Measurements from ENCODE around the gene MOCS3.
A peak's percentile ranks its signal among the peaks of the same experiment; 100 is the strongest.
"Not testable (repeated sequence)": the region's sequence is repeated elsewhere in the genome, so short reads cannot be mapped to it uniquely, and the experiment has no call there.

The MOCS3 gene

DNA sequence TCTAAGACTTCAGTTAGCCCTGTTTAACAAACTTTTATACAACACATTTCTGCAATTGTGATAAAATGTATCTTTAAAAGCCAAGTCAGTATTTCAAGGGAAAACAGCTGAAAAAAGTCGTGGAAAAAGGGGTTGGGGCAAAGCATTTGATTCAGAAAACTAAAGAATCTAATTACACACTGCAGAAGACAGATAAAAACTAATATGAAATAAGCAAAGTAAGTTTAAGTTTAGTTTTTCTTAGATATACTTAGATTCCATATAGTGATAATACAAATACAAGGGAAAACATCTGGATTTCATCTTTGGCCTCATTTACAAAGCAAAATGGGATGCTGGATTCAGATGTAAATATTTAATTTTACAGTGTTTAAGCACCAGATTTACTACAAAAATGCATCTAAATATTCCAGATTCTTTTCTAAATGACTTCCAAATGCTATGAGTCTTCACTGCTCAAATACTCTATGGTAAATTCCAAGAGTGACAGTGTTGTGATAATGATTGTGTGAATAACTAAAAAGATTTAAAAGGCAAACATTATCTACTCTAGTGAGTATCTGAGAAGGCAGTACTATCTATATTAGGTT, 25.8 kb upstream of the MOCS3 start:
- no peak for DNase-seq

GRCh38 chr20:50933589-50933988, 25.0 kb upstream of the MOCS3 start:
- DNase-seq, result no peak

GRCh38 chr20:50943069-50943468, 15.5 kb upstream of the MOCS3 start:
- DNase-seq, result no peak

DNA sequence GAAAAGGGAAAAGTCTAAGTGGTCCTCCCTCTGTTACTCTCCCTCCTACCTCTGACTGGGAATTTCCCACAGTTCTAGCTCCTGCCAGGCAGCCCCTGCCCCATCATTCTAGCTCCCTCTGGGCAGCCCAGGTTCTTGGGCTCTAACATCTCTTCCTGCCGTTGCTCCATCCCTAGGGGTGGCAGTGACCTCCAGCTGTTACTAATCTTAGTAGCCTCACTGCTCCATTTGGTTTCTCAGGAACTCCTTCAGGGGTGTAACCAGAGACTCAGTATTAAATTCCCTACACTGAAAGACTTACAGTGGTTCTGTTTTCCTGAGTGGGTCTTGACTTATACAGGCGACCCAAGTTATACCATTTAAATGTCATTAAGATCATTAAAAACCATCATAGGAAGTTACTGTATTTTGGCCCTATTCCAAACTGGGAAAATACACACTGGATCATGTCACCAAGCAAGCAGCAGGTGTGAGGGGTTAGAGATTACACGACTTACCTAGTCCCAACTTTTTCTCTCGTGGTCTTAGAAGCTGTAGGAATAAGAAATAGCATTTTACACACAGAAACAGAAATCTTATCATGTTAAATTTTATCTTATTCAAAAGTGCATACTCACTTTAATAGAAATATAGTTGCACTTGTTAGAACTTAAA, 10.4 kb upstream of the MOCS3 start:
- DNase-seq, result no peak

- no peak for DNase-seq
Measured at GRCh38 chr20:50953196-50953595, 5.4 kb upstream of the MOCS3 start.

DNA sequence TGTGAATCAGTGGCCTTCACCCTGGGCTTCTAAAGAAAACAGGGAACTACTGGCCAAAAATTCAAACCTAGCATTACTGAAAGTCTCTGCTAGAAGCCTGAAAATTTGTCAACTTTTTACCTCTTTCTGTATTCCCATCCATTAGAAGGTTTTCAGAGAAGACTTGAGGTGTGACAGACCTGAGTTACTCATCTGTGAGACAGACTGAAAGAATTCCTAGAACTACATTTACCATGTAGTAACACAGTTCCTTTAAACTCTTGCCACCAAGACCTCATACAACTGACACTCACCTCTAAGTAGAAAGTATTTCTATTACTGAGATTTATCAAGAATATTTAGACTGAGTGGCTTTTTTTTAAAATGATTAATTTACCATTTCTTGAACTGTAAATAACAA, 4.8 kb upstream of the MOCS3 start:
- no peak for DNase-seq

- DNase-seq, result peak; percentile 17
Measured at GRCh38 chr20:50957276-50957675, 1.3 kb upstream of the MOCS3 start.

GRCh38 chr20:50957798-50958614, 612 bp upstream of the MOCS3 start, which contains the start of gene DPM1:
Gene DPM1, minus strand, starts transcription at chr20:50958532. Its CDS starts 9 bp downstream, at chr20:50958523.
- DNase-seq, result peak; percentile 86

DNA sequence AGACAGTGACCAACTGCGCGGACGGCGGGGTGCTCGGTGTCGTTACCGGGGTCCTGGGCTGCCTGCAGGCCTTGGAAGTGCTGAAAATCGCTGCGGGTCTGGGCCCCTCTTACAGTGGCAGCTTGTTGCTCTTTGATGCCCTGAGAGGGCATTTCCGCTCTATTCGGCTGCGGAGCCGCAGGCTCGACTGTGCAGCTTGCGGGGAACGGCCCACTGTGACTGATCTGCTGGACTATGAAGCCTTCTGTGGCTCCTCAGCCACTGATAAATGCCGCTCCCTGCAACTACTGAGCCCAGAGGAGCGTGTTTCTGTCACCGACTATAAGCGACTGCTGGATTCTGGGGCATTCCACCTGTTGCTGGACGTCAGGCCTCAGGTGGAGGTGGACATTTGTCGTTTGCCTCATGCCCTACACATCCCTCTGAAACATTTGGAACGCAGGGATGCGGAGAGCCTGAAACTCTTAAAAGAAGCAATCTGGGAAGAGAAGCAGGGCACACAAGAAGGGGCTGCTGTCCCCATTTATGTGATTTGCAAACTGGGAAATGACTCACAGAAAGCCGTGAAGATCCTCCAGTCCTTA, 1.0 kb downstream of the MOCS3 start:
- no peak for DNase-seq

DNA sequence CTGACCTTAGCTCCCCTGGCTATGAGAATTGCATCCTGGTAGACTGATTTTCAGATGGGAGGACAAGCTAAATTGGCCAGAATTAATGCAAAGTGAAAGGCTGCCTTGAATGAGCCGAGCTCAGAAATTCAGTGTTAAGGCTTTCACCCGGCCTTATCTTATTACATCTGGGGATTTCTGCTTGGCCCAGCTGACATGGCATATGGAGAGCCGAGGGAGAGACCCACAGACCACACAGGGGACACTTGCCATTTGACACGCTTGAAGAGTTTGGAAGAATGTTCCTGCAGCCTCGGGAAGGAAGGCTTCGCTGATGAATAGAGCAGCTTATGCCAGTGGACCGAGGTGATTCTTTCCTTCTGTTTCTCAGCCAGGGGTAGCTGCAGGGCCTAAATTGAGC, 9.0 kb downstream of the MOCS3 start:
- DNase-seq, result no peak

DNA sequence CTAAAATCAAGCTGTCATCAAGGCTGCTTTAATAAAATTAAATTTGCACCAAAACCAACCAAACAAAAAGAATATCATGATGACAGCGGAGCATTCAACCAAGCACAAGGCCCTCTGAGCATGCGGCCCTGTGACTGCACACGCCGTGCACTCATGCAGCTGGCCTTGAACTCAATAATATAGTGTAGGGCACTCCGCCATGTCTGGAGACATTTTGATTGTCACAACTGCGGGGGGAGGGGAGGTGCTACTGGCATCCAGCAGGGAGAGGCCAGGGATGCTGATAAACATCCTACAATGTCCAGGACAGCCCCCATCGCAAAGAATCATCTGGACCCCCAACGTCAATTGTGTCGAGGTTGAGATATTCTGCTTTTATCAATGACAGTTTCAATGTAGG, 9.7 kb downstream of the MOCS3 start:
- DNase-seq, result no peak

- no peak for DNase-seq
Measured at GRCh38 chr20:50969435-50969834, 10.8 kb downstream of the MOCS3 start.

DNA sequence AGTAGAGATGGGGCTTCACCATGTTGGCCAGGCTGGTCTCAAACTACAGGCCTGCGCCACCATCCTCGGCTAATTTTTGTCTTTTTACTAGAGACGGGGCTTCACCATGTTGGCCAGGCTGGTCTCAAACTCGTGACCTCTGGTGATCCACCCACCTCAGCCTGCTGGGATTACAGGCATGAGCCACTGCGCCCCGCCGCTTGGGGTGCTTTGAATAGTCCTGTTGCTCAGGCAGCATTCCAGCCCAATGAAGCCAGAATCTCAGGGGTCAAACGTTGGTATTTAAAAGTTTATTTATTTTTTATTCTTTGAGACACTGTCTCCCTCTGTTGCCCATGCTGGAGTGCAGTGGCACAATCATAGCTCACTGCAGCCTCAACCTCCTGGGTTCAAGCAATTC, 11.3 kb downstream of the MOCS3 start:
- DNase-seq, result no peak

GRCh38 chr20:50975701-50976330, 17.2 kb downstream of the MOCS3 start:
- no peak for DNase-seq

- DNase-seq, result no peak
Measured at GRCh38 chr20:50977066-50978021, 18.7 kb downstream of the MOCS3 start.

- not testable (repeated sequence) for DNase-seq
Measured at GRCh38 chr20:50978533-50978932, 19.9 kb downstream of the MOCS3 start.

DNA sequence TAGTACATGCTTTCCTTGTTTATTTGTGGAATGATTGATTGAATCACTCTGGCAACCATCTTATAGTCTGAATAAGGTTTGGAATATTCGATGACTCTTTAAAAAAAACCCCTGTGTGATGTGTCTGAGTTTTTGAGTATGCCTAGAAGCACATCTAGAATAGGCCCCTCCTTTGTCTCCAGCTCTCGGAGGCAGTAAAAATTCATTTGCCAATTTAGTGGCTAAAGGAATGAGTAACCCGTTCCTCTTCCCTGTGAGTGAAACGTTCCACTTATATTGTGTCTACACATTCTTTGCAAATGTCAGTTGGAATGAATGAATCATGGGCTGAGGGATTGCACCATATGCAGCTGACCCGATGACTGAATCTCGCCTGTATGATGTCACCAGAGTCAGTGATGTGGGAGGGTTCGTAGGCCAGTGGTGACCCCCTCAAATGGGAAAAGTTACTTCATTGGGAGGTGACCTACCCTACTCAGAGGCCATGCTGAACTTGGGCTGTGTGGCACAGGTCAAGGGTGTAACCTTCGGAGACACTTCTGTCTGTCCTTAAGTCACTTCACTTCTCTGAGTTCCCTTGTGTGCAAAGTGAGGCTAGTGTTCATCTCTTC, 21.6 kb downstream of the MOCS3 start:
- DNase-seq, result peak; percentile 99

DNA sequence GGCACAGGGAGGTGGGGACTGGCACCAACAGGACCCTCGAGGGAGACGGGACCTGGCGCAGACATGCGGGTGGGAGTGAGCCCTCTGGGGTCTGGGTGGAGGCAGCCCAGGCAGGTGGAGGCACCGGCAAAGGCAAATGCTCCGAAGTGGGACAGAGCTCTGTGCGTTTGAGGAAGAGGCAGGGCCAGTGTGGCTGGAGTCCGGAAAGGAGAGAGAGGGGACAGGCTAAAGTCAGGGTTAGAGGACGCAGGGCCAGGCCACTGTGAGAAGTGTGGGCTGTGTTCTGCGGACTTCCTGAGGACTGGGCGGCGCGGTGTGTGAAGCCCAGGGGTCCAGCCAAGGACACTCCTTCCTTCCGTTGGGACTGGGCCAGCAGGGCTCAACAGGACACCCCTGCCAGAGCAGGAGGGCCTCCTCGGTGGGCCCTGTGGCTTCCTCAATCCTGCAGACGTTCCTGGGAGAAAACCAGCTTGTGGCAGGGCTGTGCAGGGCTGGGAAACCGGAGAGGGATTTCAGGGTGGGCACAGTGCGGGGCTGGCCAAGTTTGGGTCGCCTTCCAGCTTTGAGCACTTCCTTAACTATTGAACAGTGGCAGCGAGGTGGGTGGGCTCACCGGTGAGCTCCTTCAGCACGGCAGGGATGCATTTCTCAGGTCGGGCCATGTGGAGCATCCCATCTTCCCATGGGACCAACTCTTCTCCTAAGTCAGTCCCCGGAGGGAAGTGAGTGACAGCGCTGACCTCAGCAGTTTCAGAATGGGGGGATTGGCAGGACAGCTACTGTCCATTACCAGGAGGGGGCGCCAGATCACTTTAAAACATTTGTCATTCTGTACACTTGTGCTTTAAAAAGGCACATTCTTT, 22.5 kb downstream of the MOCS3 start:
- DNase-seq, result peak; percentile 74

GRCh38 chr20:50981714-50982048, 23.1 kb downstream of the MOCS3 start:
- no peak for DNase-seq

- DNase-seq, result no peak
Measured at GRCh38 chr20:50982363-50982762, 23.7 kb downstream of the MOCS3 start.

GRCh38 chr20:50983321-50983720, 24.7 kb downstream of the MOCS3 start:
- no peak for DNase-seq
